NCI-H2081 treated with DMSO at 0.1 percent for 48 hours (cell line): ENCODE measurements around the gene NFIC.
"Not testable (repeated sequence)": the region's sequence is repeated elsewhere in the genome, so short reads cannot be mapped to it uniquely, and the experiment has no call there.

ENCODE experiments used
- DNase-seq: peaks from one replicate; lab custom pipeline; 2025; lab: John Stamatoyannopoulos, UW

The NFIC gene

GRCh38 chr19:3420909-3421619 is 54.7 kb downstream of the NFIC start:
- no peak for DNase-seq

- not testable (repeated sequence) for DNase-seq
Measured at GRCh38 chr19:3421656-3422055, 55.3 kb downstream of the NFIC start.

DNA sequence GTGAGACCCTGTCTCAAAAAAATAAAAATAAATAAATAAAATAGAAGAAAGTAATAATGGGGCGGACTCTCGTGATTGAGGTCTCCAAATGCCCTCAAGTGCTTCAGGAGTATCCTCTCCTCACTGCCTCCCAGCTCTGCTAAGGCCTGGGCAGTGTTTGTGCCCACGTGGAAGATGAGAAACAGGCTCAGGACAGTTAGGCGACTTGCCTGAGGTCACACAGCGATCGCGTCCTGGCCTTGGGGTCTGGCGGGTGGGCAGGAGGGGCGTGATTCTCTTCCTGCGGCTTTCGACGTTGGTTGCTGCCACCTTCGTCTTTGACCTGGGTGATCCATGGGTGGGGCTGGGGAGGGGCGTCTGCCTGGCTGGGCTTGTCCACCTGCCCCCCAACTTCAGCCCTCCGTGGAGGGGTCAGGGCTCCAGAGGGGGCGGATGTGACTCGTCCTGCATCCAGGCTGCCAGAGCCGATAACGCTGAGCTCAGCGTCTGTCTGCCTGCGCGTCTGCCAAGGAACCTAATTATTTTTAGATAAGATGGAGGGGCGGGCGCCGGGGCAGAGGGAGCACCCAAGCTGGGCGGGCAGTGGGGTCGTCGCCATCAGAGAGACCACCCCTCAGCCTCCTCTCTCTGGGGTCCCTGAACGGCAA is 56.9 kb downstream of the NFIC start:
- DNase-seq: no peak

DNA sequence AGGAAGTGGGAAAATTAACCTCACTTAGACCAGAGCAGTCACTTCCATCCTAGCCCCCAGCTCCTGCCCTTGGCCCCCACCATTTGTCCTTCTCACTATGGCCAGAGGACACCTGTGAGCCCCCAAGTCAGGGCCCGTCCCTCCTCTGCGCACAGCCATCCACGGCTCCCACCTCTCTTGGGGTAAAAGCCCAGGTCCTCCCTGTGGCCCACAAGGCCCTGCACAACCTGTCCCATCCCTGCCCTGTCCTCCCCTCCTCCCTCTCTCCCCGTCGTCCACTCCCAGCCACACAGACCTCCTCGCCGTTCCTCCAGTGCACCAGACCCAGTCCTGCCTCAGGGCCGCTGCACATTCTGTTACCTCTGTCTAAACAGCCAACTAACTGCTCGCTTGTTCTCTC is 60.0 kb downstream of the NFIC start:
- DNase-seq: no peak

GRCh38 chr19:3430366-3430680 is 63.9 kb downstream of the NFIC start:
- DNase-seq: not testable (repeated sequence)

GRCh38 chr19:3431760-3432397 is 65.5 kb downstream of the NFIC start:
- no peak for DNase-seq

GRCh38 chr19:3433313-3433712 is 66.9 kb downstream of the NFIC start:
- DNase-seq: no peak

- DNase-seq: no peak
Measured at GRCh38 chr19:3433805-3434540, 67.6 kb downstream of the NFIC start.

DNA sequence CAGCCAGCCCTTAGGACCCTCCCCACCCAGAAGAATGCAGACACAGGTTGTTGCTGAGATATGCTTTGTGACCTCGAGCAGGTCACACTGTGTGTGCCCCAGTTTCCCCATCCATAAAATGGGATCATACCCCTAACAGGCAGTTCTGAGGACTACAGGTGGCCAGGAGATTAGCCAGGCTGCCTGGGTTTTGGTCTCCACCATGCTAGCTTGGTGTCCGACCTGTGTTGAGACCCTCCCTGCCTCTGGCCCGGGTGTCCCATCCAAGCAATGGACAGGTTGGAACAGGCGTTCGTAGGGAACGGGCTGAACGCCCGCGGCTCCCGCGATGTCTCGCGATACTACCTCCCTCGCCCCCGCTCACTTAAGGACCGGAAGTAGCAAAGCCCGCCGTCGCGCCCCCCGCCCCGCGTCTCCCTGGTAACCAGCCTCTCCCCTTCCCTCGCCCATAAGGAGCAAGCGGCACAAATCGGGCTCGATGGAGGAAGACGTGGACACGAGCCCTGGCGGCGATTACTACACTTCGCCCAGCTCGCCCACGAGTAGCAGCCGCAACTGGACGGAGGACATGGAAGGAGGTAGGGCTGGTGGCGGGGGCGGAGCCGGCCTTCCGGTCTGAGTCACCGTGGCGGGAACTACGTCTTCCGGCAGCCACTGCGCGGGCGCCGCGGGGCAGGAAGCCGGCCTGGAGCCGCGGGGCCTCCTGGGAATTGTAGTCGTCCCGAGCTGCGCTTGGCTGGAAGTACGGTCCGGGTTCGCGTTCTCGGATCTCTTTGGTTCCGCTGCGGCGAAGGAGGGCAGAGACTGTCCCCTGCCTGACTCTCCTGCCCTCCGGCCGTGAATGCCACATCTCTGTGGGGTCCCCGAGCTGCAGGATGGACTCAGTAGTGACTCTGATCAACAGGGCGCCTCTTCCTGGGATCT is 68.5 kb downstream of the NFIC start:
- DNase-seq: peak; percentile 61

GRCh38 chr19:3440082-3440481 is 73.7 kb downstream of the NFIC start:
- DNase-seq: no peak

- DNase-seq: no peak
Measured at GRCh38 chr19:3441089-3441985, 75.0 kb downstream of the NFIC start.

DNA sequence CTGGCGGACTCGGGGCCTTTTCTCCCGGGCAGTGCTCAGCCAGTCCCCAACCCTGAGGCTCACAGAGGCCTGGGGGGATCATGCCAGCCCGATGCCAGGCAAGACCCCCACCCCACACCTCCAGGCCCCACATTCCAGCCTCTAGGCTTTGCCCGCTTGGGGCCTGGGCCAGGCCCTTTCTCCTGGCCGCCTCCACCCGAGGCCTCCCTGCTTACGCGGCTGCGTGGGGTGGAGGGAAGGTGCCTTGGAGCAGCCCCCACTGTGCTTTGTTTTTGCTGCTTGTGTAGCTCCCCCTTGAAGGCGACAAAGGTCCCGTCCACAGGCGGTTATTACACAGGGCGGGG is 75.6 kb downstream of the NFIC start:
- DNase-seq: no peak

DNA sequence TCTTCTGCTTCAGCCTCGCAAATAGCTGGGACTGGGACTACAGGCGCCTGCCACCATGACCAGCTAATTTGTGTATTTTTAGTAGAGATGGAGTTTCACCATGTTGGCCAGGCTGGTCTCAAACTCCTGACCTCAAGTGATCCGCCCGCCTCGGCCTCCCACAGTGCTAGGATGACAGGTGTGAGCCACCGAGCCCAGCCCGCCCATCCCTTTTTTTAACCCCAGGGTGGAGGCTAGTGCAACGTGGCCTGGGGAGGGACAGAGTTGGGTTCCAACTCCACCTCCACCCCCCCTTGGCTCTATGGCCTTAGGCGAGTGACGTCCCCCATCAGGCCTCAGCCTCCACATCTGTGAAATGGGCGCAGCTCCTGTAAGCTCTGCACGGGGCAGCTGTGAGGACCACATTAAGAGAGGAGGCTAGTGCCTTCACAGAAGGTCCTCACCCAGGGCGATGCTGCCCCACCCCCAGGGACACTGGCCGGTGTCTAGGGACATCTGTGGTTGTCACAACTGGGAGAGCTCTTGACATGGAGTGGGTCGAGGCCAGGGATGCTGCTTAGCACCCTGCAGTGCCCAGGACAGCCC is 76.2 kb downstream of the NFIC start:
- DNase-seq: no peak

DNA sequence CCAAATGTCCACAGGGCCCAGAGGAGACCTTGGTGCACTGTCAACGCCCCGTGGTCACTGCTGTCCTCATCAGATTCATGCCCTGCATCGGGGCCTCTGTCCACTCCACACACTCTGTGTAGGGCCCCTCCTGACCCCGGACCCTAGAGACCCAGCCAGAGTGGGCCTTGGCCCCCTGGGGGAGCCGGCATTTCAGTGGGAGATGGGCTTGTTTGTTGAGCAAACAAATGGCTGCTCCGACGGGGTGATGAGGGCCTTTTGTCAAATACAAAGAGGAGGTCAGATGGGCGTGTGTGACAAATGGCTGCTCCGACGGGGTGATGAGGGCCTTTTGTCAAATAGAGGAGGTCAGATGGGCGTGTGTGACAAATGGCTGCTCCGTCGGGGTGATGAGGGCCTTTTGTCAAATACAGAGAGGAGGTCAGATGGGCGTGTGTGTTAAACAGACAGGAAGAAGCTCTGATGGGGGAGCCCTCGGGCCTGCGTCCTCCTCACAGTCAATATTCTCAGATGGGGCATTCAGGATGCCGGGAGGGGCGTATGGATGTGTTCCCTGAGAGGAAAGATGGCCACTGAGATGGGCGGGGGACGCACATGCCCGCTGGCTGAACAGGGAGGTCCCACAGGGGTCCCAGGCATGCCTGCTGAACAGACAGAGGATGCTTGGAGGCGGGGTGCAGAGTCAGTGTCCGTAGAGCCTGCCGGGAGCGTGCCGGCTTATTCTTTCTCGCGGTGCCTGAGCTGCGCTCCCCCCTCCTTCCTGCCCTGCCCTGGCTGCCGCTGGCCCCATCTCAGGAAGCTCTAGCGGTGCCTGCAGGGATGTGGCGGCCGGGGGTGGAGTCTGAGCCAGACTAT is 77.7 kb downstream of the NFIC start:
- no peak for DNase-seq

DNA sequence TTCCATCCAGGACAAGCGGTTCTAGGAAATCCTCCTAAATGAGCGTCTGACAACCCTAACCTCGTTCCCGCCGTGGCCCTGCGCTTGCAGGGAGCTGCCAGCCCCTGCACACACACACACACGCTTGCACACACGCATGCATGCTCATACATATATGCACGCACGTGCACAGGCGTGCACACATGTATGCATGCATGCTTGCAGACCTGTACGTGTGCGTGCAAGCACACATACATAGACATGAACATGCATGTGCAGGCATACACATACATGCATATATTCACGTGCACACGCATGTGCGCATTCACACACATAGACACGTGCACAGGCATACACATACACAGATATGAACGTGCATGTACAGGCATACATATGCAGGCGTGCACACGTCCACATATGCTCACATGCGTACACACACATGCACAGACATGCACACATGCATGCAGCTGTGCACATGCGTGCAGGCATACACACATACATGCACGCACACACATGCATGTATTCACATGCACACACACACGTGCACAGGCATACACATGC is 78.4 kb downstream of the NFIC start:
- no peak for DNase-seq

DNA sequence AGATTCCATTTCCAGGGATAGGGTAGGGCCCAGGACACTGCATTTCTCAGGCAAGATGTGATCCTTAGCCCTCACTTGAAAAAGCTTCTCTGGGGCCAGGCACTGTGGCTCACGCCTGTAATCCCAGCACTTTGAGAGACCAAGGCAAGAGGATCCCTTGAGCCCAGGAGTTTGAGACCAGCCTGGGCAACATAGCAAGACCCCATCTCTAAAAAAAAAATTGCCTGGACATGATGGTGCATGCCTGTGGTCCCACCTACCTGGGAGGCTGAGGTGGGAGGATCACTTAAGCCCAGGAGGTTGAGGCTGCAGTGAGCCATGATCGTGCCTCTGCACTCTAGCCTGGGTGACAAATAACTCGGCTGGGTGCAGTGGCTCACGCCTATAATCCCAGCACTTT is 80.3 kb downstream of the NFIC start:
- not testable (repeated sequence) for DNase-seq

DNA sequence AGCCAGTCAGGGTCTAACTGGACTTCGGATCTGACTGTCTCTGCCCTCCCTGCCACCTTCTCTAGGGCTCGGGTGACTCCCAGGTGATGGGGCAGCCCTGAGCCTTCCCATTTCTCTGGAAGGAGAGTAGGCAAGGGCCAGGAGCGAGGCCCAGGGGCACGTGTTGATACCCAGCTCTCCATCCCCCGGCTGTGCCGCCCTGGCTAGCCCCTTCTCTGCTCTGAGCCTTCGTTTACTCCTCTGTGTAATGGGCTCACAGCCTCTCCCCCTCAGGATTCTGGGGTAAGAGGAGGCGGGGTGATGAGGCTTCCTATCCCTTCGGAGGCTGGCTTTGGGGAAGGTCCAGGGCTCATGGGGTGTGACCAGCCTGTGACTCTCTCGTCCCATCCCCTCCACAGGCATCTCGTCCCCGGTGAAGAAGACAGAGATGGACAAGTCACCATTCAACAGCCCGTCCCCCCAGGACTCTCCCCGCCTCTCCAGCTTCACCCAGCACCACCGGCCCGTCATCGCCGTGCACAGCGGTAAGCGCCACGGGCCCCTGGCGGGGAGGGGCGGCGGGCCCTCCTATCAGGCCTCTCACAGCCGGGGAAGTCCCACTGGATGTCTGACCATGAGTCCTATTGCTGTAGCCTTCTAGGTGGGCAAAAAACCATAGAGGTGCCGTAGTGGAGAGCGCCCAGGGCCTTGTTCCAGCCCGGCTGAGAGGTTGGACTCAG is 82.4 kb downstream of the NFIC start:
- no peak for DNase-seq

- no peak for DNase-seq
Measured at GRCh38 chr19:3450796-3451411, 84.5 kb downstream of the NFIC start.
